ENCODE measurements around the gene CCDC92.

- TF ChIP-seq CTCF (IDR thresholded peaks at IDR 0.05) (no peak), POLR2A (IDR thresholded peaks at IDR 0.05) (no peak)
These were observed 17.9 kb upstream of the CCDC92 start for GRCh38 chr12:123990511-123990910.

Data from uterus (tissue), 2 donors.